Osteoblast (primary cell): ENCODE results near the gene ING4. TPM values are rescaled to one million over a fixed set of nuclear protein-coding genes. Genes with fewer than 3 reads are reported as not detected.

ENCODE experiments used
- DNase-seq: peaks from one replicate; pipeline ENCODE4 v3.0.0; 2011; ENCODE audit warnings: low spot score, mixed read lengths; ENCODE audit not compliant: insufficient read length; ENCODE audit errors: missing footprints
- H2AFZ ChIP-seq: 2 replicates; pipeline ENCODE4 v1.6.0; 2011; ENCODE audit warnings: mild to moderate bottlenecking, low read length
- H3K27ac ChIP-seq: 2 replicates; pipeline ENCODE4 v1.5.1; 2011; ENCODE audit warnings: mild to moderate bottlenecking, low read depth, low read length, moderate library complexity
- H3K27me3 ChIP-seq: 2 replicates; pipeline ENCODE4 v1.6.0; 2012; ENCODE audit warnings: mild to moderate bottlenecking, control low read depth, inconsistent platforms, low read length, moderate library complexity; ENCODE audit not compliant: insufficient read depth
- H3K36me3 ChIP-seq: 2 replicates; pipeline ENCODE4 v1.5.1; 2011; ENCODE audit warnings: mild to moderate bottlenecking, low read length, control low read depth, moderate library complexity; ENCODE audit not compliant: insufficient read depth
- H3K4me1 ChIP-seq: 2 replicates; pipeline ENCODE4 v1.5.1; 2011; ENCODE audit warnings: mild to moderate bottlenecking, low read length, control low read depth, moderate library complexity; ENCODE audit not compliant: insufficient read depth
- H3K4me2 ChIP-seq: 2 replicates; pipeline ENCODE4 v1.6.0; 2011; ENCODE audit warnings: mild to moderate bottlenecking, low read length; ENCODE audit not compliant: insufficient read depth
- H3K4me3 ChIP-seq: fragments of 200-600 bp; sonication (generic); 3 replicates; pipeline ENCODE4 v1.5.1; 2012; ENCODE audit warnings: mild to moderate bottlenecking, low read length, inconsistent platforms; ENCODE audit not compliant: insufficient read depth
- H3K79me2 ChIP-seq: 2 replicates; pipeline ENCODE4 v1.6.0; 2012; ENCODE audit warnings: mild to moderate bottlenecking, low read length, control low read depth, inconsistent platforms; ENCODE audit not compliant: insufficient read depth
- H3K9me3 ChIP-seq: 2 replicates; pipeline ENCODE4 v1.5.1; 2011; ENCODE audit warnings: low read depth, low read length, control low read depth
- H4K20me1 ChIP-seq: 2 replicates; pipeline ENCODE4 v1.6.0; 2012; ENCODE audit warnings: mild to moderate bottlenecking, low read length, control low read depth; ENCODE audit not compliant: insufficient read depth
- total RNA-seq: library from RNA; depleted of rRNA; stranded (reverse); fragments of >200 nt; gene quantifications from 2 replicates; pipeline ENCODE4 v1.2.3, GENCODE V29; 2012
- TF ChIP-seq, protein P1 (sequence below): IDR thresholded peaks from 2 replicates; pipeline ENCODE4 v1.5.1; 2011; ENCODE audit warnings: mild to moderate bottlenecking, low read depth, low read length, moderate library complexity; ENCODE audit errors: extremely low read depth

The ING4 gene
- total RNA-seq, 1 donor = 53.6 TPM

DNA sequence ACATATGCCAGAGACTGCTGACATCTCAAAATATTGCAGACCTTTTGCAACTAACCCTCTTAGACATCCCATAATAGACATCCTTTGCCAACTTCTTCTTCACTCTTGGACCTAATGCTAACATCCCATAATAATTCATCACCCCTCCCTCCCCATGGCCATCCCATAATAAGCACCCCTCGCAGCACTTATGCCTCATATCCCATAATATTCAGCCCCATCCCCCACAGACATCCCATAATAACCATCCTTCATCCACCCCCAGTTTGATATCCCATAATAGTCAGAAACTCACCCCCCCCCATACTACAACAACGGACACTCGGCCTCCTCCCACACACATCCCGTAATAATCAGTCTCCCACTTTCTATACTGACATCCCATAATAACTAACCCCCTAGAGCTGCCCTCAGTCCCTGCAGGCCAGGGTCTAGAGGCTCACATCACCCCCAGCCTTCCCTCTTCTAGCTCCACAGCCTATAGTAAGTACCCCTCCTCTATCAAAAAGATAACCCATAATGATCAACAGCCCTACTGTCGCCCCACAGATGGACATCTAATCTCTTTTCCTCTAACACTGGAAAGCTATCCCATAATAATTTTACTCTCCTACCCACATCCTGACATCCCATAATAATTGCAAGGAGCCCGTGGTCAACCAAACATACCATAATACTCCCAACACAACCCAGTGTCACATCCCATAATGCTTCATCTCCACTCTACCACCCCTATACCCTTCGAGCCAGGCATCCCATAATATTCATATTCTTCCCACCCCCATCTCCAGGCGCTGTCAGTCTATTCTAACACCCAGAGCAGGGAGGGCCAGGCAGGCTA, 54.9 kb downstream of the ING4 start:
- DNase-seq = peak; percentile 91
- H3K79me2 ChIP-seq = peaks cover 35% of the 10 kb centered on the region
- H4K20me1 ChIP-seq = peaks cover 31% of the 10 kb centered on the region
- peaks cover 4% of the 10 kb centered on the region for H3K36me3 ChIP-seq
- H3K27ac ChIP-seq = no peak overlapping the region
- H3K27me3 ChIP-seq = no peaks in the 10 kb centered on the region
- peak overlapping the region; percentile 6 for H3K4me3 ChIP-seq
- H3K9me3 ChIP-seq = no peaks in the 10 kb centered on the region
- peak overlapping the region; percentile 40 for H3K4me2 ChIP-seq
- TF ChIP-seq, protein P1, sequence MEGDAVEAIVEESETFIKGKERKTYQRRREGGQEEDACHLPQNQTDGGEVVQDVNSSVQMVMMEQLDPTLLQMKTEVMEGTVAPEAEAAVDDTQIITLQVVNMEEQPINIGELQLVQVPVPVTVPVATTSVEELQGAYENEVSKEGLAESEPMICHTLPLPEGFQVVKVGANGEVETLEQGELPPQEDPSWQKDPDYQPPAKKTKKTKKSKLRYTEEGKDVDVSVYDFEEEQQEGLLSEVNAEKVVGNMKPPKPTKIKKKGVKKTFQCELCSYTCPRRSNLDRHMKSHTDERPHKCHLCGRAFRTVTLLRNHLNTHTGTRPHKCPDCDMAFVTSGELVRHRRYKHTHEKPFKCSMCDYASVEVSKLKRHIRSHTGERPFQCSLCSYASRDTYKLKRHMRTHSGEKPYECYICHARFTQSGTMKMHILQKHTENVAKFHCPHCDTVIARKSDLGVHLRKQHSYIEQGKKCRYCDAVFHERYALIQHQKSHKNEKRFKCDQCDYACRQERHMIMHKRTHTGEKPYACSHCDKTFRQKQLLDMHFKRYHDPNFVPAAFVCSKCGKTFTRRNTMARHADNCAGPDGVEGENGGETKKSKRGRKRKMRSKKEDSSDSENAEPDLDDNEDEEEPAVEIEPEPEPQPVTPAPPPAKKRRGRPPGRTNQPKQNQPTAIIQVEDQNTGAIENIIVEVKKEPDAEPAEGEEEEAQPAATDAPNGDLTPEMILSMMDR = no peak
- no peak overlapping the region for H2AFZ ChIP-seq
- H3K4me1 ChIP-seq = peaks cover 45% of the 10 kb centered on the region

GRCh38 chr12:6606331-6607131, 56.4 kb downstream of the ING4 start:
- Histone ChIP-seq H3K4me2 (peak overlapping the region; percentile 88), H3K79me2 (peaks cover 49% of the 10 kb centered on the region), H3K27me3 (no peaks in the 10 kb centered on the region), H3K27ac (peak overlapping the region; percentile 55), H3K4me3 (peak overlapping the region; percentile 86), H2AFZ (no peak overlapping the region), H3K9me3 (no peaks in the 10 kb centered on the region), H3K4me1 (peaks cover 42% of the 10 kb centered on the region), H3K36me3 (peaks cover 16% of the 10 kb centered on the region), H4K20me1 (peaks cover 42% of the 10 kb centered on the region)
- peak; percentile 91 for DNase-seq
- TF ChIP-seq, protein P1 = no peak

- H3K4me2 ChIP-seq = peak overlapping the region; percentile 88
- no peaks in the 10 kb centered on the region for H3K9me3 ChIP-seq
- peak overlapping the region; percentile 55 for H3K27ac ChIP-seq
- peaks cover 42% of the 10 kb centered on the region for H4K20me1 ChIP-seq
- DNase-seq = peak; percentile 81
- no peaks in the 10 kb centered on the region for H3K27me3 ChIP-seq
- peaks cover 25% of the 10 kb centered on the region for H3K36me3 ChIP-seq
- peak overlapping the region; percentile 86 for H3K4me3 ChIP-seq
- TF ChIP-seq, protein P1 = no peak
- H3K79me2 ChIP-seq = peaks cover 57% of the 10 kb centered on the region
- no peak overlapping the region for H2AFZ ChIP-seq
- H3K4me1 ChIP-seq = peaks cover 42% of the 10 kb centered on the region
Measured at GRCh38 chr12:6605421-6606330, 57.2 kb downstream of the ING4 start.
